ENCODE data around the gene GXYLT2.

- TF ChIP-seq CTCF (conservative IDR thresholded peaks at IDR 0.05) (no peak), ZFX (IDR thresholded peaks at IDR 0.05) (no peak)
These were observed 107.5 kb downstream of the GXYLT2 start for GRCh38 chr3:72995337-72995736.
